GM13976 (cell line): ENCODE results near the gene UBXN6.

Experiments used
- DNase-seq: peaks from one replicate; pipeline ENCODE4 v3.0.0; 2012; ENCODE audit warnings: low spot score
- in situ Hi-C: fragments of 300-500 bp; cut with MboI; formaldehyde crosslinking; loops from one replicate; pipeline ENCODE4 v1.12.0; 2022; ENCODE audit warnings: low sequenced_read_pairs, mixed read lengths, inconsistent platforms; ENCODE audit not compliant: unreplicated experiment
- TF ChIP-seq, protein P1 (sequence below): IDR thresholded peaks from 2 replicates; pipeline ENCODE4 v1.5.1; 2012; ENCODE audit warnings: borderline replicate concordance, mild to moderate bottlenecking; ENCODE audit not compliant: insufficient read depth; ENCODE audit errors: extremely low read depth, missing control alignments, control extremely low read depth

The UBXN6 gene

DNA sequence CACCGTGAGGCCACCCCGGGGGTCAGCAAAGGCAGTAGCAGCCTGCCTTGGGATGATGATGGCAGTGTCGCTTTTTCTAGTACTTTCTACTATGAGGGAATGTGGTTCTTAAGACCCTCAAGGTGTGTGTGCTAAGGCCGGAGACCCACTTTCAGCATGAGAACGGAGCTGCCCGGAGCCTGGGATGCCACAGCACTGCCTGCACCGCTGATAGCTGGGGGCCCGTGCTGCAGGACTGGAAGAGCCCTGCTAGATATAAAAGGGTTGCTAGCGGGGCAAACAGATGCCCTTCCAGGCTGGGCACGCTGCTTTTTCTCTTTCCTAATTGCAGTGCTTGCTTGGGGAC is 46.2 kb upstream of the UBXN6 start:
- TF ChIP-seq, protein P1, sequence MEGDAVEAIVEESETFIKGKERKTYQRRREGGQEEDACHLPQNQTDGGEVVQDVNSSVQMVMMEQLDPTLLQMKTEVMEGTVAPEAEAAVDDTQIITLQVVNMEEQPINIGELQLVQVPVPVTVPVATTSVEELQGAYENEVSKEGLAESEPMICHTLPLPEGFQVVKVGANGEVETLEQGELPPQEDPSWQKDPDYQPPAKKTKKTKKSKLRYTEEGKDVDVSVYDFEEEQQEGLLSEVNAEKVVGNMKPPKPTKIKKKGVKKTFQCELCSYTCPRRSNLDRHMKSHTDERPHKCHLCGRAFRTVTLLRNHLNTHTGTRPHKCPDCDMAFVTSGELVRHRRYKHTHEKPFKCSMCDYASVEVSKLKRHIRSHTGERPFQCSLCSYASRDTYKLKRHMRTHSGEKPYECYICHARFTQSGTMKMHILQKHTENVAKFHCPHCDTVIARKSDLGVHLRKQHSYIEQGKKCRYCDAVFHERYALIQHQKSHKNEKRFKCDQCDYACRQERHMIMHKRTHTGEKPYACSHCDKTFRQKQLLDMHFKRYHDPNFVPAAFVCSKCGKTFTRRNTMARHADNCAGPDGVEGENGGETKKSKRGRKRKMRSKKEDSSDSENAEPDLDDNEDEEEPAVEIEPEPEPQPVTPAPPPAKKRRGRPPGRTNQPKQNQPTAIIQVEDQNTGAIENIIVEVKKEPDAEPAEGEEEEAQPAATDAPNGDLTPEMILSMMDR, result no peak
- no peak for DNase-seq
- in situ Hi-C loops, result no loop called here

- in situ Hi-C loops, result no loop called here
- DNase-seq, result no peak
- TF ChIP-seq, protein P1, result no peak
Measured at GRCh38 chr19:4503132-4503824, 45.7 kb upstream of the UBXN6 start.

GRCh38 chr19:4502282-4503131 is 44.9 kb upstream of the UBXN6 start:
- TF ChIP-seq, protein P1, result no peak
- in situ Hi-C loops, result no loop called here
- no peak for DNase-seq

DNA sequence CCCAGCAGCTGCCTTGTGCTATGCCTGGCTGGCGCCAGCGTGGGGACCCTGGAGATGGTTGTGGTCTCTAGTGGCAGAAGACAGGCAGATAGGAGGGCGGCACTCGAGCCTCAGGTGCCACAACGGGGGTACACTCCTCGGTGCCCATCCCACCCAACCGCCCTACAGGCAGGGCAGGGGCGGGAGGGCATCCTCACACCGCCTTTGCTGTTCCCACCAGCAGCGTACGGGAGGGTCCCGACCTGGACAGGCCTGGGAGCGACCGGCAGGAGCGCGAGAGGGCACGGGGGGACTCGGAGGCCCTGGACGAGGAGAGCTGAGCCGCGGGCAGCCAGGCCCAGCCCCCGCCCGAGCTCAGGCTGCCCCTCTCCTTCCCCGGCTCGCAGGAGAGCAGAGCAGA is 44.1 kb upstream of the UBXN6 start:
- DNase-seq, result no peak
- in situ Hi-C loops, result no loop called here
- TF ChIP-seq, protein P1, result no peak

GRCh38 chr19:4500841-4501591 is 43.4 kb upstream of the UBXN6 start:
- in situ Hi-C loops, result no loop called here
- TF ChIP-seq, protein P1, result no peak
- DNase-seq, result no peak

DNA sequence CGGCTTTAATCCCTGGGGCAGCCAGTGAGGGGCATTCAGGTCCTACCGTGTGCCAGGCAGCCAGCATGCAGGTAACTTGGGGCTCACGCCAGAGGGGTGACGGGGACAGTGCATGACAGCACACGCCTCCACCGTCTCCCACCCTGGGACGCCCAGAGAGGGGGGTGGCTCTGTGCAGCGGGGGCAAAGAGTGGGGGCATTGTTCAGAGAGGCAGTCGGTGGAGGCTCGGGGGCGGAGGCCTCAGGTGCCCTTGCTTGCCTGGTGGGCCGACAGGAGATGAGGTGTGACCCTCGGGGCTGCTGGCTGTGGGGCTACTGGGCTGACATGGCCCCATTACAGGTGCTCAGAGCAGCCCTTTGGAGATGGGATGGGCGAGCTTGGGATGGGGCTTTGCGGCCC is 42.3 kb upstream of the UBXN6 start:
- no peak for DNase-seq
- in situ Hi-C loops, result no loop called here
- TF ChIP-seq, protein P1, result no peak
